PC-3 (cell line): Measurements from ENCODE around the gene SFRP2.

Experiments
- EZH2 ChIP-seq: fragments of 300-600 bp; sonication (generic); IDR thresholded peaks from one replicate; pipeline ENCODE4 v1.6.1; 2017; ENCODE audit warnings: antibody characterized with exemption, mild to moderate bottlenecking, low read length; ENCODE audit not compliant: unreplicated experiment
- TF ChIP-seq, protein P1 (sequence below): fragments of 300-600 bp; sonication (generic); conservative IDR thresholded peaks from 2 replicates; pipeline ENCODE4 v1.5.1; 2017; ENCODE audit warnings: antibody characterized with exemption, low read depth, mild to moderate bottlenecking, low read length

- TF ChIP-seq, protein P1, sequence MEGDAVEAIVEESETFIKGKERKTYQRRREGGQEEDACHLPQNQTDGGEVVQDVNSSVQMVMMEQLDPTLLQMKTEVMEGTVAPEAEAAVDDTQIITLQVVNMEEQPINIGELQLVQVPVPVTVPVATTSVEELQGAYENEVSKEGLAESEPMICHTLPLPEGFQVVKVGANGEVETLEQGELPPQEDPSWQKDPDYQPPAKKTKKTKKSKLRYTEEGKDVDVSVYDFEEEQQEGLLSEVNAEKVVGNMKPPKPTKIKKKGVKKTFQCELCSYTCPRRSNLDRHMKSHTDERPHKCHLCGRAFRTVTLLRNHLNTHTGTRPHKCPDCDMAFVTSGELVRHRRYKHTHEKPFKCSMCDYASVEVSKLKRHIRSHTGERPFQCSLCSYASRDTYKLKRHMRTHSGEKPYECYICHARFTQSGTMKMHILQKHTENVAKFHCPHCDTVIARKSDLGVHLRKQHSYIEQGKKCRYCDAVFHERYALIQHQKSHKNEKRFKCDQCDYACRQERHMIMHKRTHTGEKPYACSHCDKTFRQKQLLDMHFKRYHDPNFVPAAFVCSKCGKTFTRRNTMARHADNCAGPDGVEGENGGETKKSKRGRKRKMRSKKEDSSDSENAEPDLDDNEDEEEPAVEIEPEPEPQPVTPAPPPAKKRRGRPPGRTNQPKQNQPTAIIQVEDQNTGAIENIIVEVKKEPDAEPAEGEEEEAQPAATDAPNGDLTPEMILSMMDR, result no peak
- no peak for TF ChIP-seq EZH2
Observed at GRCh38 chr4:153780876-153781275, 8.0 kb downstream of the SFRP2 start.
